Dedifferentiated amniotic fluid mesenchymal stem cell (primary cell): Measurements from ENCODE around the gene LRRC8E.

Source experiments
- DNase-seq: peaks from one replicate; pipeline ENCODE4 v3.0.0-alpha.2; 2016; ENCODE audit errors: extremely low spot score

LRRC8E gene

GRCh38 chr19:7888145-7888825, at the start of gene LRRC8E:
TSS of gene LRRC8E (plus strand) at chr19:7888510. CDS start at chr19:7895604, 7,094 bp downstream.
- peak; percentile 28 for DNase-seq

- DNase-seq: no peak
Measured at GRCh38 chr19:7839476-7839875, 48.8 kb upstream of the LRRC8E start.

GRCh38 chr19:7840629-7841028, 47.7 kb upstream of the LRRC8E start:
- DNase-seq: no peak

DNA sequence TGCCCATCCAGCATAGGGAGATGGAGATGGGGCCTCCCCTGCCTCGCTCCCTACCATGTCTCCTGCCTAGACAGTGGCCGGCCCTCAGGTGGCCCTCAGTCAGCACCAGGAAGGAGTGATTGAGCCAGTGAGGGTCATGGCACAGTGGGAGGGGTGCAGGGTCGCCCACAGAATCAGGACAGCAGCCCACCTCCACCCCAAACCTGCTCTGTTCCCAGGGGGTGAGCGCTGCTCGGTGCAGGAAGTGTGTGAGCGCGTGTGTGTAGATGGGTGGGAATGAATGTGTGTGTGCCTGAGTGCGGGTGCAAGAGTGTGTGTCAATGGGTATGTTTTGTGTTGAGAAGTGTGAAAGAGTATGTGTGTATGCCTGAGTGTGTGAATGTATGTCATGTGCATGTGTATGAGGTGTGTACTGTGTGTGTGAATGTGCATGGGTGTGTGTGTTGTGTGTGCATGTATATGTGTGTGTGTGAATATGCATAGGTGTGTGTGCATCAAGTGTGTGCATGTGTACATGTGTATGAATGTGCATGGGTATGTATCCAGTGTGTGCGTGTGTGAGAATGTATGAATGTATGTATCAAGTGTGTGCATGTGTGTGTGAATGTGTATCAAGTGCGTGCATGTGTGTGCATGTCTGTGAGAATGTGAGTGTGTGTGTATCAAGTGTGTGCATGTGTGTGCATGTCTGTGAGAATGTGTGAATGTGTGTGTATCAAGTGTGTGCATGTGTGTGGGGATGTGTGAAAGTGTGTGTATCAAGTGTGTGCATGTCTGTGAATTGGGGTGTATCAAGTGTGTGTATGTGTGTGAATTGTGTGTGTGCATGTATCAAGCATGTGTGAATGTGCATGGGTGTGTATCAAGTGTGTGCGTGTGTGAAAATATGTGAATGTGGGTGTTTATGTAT, 46.3 kb upstream of the LRRC8E start:
- DNase-seq: no peak

DNA sequence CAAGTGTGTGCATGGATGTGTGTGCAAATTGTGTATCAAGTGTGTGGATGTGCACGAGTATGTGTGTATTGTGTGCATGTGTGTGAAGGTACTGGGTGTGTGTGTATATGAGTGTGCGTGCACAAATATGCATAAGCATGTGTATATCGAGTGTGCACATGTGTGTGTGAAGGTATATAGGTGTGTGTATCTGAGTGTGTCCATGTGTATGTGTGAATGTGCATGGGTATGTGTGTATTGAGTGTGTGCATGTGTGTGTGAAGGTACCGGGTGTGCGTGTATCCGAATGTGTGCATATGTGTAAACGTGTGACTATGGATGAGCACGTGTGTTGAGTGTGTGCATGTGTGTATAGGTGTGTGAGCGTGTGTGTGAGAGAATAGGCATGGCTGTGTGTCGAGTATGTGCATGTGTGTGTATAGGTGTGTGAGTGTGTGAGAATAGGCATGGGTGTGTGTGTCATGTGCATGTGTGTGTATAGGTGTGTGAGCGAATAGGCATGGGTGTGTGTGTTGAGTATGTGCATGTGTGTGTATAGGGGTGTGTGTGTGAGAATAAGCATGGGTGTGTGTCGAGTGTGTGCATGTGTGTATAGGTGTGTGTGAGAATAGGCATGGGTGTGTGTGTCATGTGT, 45.5 kb upstream of the LRRC8E start:
- DNase-seq: no peak

DNA sequence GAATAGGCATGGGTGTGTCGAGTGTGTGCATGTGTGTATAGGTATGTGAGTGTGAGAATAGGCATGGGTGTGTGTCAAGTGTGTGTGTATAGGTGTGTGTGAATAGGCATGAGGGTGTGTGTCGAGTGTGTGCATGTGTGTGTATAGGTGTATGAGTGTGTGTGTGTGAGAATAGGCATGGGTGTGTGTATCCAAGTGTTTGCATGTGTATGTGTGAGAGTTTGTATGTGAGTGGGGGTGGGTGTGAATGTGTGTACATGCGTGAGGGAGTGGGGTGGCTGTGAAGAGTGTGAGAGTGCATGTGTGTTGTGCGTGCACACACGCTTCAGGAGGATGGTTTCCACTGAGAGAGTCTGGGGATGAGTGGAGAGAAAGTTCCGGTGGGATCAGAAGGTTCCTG, 44.8 kb upstream of the LRRC8E start:
- DNase-seq: no peak

GRCh38 chr19:7844405-7844804, 43.9 kb upstream of the LRRC8E start:
- DNase-seq: no peak

DNA sequence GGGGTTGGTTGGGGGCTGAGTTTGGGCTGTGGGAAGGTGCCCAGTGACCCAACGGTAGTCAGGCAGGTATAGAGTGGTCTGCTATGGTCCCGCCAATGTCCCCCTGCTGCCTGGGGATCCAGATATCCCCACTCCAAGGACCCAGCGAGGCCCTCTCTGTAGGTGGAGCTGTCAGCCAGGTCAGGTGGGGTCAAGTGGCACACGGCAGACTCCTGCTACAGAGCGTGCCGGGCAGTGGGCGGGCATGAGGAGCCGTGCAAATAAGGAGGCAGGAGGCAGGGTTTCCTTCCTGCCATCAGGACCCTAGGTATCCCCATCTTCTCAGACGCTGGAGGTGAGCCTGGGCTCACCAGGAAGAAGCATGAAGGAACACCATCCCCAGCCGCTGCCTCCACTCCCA, 43.4 kb upstream of the LRRC8E start:
- no peak for DNase-seq

DNA sequence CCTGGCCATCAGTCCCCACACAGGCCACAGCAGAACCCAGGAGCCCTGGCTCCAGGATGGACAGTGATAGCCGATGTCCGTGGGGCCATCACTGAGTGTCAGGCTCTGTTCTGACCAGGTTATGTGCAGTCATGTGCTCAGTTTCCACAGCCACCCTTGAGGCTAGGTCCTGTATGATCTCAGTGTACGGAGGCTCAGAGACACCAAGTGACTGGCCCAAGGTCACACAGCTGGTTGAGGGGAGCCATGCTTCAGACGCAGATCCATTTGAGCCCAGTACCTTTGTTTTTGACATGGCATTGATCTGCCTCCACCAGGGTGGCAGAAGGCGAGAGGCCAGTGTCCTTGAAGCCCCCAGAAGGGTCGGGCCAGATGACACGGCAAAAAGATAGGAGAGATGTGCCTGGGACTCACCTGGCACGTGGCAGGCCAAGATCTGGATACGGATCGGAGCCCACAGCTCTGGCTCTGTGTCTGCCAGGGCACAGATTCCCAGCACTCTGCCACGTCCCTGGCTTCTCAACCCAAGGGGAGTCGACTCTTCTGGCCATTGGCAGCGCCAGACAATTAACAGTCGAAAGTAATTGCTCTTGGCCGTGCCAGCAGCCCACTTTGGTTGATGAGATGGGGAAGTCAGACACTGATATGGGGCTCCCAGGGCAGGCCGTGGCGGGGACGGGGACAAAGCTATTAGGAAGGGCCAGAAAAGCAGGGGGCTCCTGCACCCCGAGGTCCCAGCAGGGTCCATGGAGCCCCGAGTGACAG, 42.7 kb upstream of the LRRC8E start:
- DNase-seq: no peak

DNA sequence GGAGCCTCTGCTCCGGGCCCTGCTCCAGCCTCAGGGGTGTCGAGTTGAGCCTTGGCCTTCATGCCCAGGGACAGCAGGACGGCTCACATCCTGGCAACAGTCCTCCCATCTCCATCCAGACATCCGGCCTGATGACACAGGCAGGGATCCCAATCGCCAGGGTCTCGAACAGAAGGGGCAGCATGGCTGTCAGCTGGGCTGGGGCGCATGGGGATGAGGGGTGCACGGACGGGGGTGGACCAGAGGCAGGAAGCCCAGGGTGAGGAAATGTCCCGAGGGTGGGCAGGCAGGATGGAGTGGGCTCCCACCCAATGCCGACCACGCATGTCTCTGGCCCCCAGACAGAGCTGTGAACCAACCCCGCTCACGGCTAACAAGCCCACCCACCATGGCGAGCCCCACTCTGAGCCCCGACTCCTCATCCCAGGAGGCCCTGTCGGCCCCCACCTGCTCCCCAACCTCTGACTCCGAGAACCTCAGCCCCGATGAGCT, 42.1 kb upstream of the LRRC8E start:
- no peak for DNase-seq

- DNase-seq: no peak
Measured at GRCh38 chr19:7847664-7848063, 40.6 kb upstream of the LRRC8E start.

- DNase-seq: no peak
Measured at GRCh38 chr19:7848779-7849457, 39.4 kb upstream of the LRRC8E start.

DNA sequence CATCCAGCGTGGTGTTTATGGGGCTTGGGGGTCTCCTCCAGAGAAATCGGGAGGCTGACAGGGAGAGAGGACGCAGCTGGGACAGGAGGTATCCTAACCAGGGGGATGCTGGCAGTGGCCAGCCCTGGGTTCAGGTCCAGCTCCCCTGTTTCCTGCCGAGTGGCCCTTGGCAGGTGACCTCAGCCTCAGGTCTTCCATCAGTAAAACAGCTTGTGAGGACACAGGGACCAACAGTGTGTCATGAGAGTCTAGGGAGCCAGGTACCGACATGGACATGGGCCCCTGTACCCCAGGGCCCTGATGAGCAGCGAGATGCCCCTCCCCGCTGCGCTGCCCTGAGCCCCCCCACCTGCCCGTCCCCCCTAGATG, 38.7 kb upstream of the LRRC8E start:
- DNase-seq: no peak

DNA sequence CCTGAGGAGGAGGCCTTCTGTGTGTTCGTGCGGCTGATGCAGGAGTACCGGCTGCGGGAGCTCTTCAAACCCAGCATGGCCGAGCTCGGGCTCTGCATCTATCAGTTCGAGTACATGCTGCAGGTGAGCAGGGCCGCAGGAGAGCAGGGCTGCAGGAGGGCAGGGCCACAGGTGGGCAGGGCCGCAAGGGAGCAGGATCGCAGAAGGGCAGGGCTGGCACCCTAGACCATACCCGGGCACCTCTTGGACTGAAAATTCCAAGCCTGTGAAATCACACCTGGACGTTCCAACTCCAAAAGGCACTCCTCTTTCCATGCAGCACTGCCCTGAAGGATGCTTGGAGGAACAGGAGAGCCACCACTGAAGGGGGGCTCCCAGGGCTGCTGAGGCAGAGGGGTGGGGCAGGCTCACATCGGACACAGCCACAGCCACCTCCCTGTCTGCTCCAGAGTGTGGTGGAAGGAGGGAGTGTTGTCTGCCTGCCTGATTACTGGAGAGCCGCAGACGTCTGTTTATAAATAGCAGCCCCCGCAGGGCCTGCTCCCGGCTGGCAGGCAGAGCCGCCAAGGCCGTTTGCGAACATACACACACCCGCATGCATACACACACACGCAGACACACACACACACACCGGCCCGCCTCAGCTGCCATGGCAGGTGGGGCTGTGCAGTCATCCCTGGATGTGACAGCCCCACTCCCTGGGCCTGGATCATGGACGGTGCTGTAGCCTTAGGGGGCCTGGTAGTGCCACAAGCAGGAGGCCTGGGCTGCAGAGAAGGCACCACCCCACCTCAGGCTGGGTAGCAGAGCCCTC, 38.1 kb upstream of the LRRC8E start:
- DNase-seq: no peak

- no peak for DNase-seq
Measured at GRCh38 chr19:7850945-7851622, 37.2 kb upstream of the LRRC8E start.

DNA sequence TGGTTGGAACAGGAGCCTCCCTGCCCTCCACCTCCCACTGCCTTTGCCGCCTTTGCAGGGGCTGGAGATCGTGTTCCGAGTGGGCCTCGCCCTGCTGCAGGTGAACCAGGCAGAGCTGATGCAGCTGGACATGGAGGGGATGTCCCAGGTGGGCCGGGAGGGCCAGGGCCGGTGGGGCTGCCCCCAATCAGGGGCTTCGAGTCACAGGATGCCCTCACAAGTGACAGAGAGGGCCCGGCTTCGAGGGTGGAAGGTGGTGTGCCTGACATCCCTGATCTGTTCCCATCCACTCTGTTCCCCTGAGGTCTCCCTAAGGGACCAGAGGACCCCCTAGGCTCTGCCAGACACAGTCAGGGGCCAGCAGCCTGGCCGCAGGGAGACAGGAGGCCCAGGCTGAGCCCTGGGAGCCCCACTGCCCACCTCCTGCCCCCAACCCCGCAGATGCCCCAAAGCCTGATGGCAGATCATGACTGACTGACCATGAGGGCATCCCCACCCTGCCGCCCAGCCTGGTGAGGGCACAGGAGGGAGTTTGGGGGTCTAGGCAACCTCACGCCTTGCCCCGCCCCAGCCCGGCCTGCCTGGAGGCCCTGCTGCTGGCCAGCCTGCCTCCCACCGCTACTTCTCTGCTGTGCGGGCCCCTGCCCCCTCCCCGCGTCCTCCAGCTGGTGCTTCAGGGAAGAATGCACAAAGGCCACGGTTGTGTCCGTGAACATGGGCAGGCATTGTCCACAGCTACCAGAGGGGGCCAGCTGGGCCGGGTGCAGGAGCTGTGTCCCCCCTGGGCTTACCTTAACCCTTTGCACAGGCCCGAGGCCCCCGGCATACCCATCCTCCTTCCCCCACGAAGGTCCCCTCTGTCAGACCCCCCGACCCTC, 36.4 kb upstream of the LRRC8E start:
- no peak for DNase-seq

GRCh38 chr19:7852851-7853769, 35.2 kb upstream of the LRRC8E start:
- peak; percentile 18 for DNase-seq

GRCh38 chr19:7853770-7854128, 34.6 kb upstream of the LRRC8E start:
- DNase-seq: no peak
